ENCODE data around the gene ZNF69.
A peak's percentile ranks its signal among the peaks of the same experiment; 100 is the strongest.
"Not testable (repeated sequence)": the region's sequence is repeated elsewhere in the genome, so short reads cannot be mapped to it uniquely, and the experiment has no call there.

The ZNF69 gene

DNA sequence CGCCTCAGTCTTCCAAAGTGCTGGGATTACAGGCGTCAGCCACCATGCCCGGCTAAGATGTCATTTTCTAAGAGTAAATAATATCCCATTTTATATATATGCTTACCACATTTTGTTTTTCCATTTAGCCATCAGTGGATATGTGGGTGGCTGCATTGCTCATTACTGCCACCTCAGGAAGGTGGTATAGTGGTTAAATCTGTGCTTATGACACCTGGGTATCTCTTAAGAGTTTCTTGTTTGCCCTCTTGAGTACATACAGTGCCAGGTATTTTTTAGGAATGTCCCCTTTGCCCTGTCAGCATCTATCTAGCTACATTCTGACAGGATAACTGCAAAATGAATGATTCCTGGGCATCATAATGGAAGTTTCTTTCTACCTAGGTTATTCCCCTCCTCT, 14.6 kb downstream of the ZNF69 start:
- no peak for DNase-seq

DNA sequence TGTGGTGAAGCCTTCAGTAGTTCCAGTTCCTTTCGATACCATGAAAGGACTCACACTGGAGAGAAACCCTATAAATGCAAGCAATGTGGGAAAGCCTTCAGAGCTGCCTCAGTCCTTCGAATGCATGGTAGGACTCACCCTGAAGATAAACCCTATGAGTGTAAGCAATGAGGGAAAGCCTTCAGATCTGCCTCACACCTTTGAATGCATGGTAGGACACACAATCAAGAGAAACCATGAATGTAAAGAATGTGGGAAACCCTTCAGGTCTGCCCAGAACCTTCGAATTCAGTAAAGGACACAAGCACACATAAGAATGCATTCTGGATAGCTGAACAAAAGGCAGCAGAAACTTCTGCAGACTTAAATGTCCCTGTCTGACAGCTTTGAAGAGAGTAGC, 18.3 kb downstream of the ZNF69 start:
- no peak for DNase-seq

- DNase-seq, result not testable (repeated sequence)
Observed at GRCh38 chr19:11911937-11912336, 24.4 kb downstream of the ZNF69 start.

GRCh38 chr19:11914417-11915051, 27.0 kb downstream of the ZNF69 start:
- not testable (repeated sequence) for DNase-seq

- no peak for DNase-seq
Observed at GRCh38 chr19:11921852-11922495, 34.4 kb downstream of the ZNF69 start.

GRCh38 chr19:11924886-11925650, 37.5 kb downstream of the ZNF69 start, which contains the start of gene ZNF700:
ZNF700 (plus strand) TSS chr19:11925107; CDS start chr19:11925211, 104 bp downstream.
- DNase-seq, result peak; percentile 90

DNA sequence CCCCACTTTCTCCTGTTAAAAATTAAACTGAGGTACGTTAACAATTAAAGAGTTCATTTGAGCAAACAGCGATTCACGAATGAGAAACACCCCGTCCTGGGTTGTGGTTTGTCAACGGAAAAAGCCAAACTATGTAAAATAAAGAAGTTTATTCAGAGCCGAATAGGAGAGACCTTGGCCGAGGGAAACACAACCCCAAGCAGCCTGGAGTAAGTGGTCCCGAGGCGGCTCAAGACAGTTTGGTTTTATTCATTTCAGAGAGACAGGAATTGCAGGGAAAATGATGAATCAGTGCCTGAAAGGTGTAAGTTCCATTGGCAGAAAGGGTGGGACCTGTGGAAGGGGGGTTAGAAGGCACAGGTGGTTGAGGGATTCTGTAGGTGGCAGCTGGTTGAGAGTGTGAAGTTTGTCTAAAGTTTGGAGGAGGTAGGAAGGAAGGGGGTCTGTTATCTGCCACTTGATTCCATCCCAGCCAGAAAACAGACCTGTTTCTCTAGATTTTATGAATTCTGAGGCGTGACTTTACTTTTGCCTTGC, 38.1 kb downstream of the ZNF69 start:
- not testable (repeated sequence) for DNase-seq

DNA sequence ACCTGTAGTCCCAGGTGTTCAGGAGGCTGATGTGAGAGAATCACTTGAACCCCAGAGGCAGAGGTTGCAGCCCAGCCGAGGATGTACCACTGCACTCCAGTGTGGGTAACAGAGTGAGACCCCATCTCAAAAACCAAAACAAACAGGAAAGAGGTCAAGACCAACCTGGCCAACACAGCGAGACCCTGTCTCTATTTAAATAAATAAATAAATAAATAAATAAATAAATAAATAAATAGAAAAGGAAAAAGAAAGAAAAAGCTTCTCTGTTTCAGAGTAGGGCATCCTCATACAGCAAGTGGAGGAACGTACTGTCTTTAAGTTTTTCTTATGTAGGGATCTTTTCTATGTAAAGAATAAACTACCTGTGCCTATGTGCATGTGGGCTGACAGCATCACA, 39.6 kb downstream of the ZNF69 start:
- DNase-seq, result no peak

- DNase-seq, result peak; percentile 26
Observed at GRCh38 chr19:11931051-11931450, 43.5 kb downstream of the ZNF69 start.

DNA sequence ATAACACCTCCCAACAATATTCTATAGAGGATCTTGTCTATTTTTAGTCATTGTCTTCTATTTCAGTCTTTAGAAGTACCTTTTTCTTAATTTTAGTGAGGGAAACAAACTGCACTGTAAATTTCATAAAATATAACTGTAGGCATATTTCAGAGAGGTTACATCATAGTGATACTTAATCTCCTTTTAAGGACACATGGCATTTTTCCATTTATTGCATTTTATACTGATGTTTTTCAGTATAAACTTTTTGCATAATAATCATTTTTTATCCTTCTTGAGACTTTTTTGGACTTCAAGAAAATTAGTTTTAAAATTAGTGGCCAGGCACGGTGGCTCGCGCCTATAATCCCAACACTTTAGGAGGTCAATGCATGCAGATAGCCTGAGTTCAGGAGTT, 43.9 kb downstream of the ZNF69 start:
- no peak for DNase-seq

DNA sequence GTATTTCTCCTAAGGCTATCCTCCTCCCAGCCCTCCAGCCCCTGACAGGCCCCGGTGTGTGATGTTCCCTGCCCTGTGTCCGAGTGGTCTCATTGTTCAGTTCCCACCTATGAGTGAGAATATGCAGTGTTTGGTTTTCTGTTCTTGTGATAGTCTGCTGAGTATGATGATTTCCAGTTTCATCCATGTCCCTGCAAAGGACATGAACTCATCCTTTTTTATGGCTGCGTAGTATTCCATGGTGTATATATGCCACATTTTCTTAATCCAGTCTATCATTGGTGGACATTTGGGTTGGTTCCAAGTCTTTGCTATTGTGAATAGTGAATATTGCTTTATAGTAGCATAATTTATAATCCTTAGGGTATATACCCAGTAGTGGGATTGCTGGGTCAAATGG, 48.2 kb downstream of the ZNF69 start:
- not testable (repeated sequence) for DNase-seq

- not testable (repeated sequence) for DNase-seq
Observed at GRCh38 chr19:11938383-11938782, 50.8 kb downstream of the ZNF69 start.

DNA sequence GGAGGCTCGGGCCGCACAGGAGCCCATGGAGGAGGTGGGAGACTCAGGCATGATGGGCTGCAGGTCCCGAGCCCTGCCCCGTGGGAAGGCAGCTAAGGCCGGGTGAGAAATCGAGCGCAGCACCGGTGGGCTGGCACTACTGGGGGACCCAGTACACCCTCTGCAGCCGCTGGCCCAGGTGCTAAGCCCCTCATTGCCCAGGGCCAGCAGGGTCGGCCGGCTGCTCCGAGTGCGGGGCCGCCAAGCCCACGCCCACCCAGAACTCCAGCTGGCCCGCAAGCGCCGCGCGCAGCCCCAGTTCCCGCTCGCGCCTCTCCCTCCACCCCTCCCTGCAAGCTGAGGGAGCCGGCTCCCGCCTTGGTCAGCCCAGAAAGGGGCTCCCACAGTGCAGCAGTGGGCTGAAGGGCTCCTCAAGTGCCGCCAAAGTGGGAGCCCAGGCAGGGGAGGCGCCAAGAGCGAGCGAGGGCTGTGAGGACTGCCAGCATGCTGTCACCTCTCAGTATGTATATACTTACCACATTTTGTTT, 53.8 kb downstream of the ZNF69 start:
- not testable (repeated sequence) for DNase-seq

GRCh38 chr19:11942008-11942842, 54.6 kb downstream of the ZNF69 start:
- no peak for DNase-seq

- DNase-seq, result no peak
Observed at GRCh38 chr19:11942843-11943108, 55.2 kb downstream of the ZNF69 start.

- DNase-seq, result no peak
Observed at GRCh38 chr19:11944656-11945055, 57.1 kb downstream of the ZNF69 start.

DNA sequence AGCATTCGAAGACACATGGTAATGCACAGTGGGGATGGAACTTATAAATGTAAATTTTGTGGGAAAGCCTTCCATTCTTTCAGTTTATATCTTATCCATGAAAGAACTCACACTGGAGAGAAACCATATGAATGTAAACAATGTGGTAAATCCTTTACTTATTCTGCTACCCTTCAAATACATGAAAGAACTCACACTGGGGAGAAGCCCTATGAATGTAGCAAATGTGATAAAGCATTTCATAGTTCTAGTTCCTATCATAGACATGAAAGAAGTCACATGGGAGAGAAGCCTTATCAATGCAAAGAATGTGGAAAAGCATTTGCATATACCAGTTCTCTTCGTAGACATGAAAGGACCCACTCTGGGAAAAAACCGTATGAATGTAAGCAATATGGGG, 61.1 kb downstream of the ZNF69 start:
- DNase-seq, result no peak

DNA sequence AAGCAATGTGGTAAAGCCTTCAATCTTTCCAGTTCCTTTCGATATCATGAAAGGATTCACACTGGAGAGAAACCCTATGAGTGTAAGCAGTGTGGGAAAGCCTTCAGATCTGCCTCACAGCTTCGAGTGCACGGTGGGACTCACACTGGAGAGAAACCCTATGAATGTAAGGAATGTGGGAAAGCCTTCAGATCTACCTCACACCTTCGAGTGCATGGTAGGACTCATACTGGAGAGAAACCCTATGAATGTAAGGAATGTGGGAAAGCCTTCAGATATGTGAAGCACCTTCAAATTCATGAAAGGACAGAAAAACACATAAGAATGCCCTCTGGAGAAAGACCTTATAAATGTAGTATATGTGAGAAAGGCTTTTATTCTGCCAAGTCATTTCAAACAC, 61.6 kb downstream of the ZNF69 start:
- DNase-seq, result no peak

DNA sequence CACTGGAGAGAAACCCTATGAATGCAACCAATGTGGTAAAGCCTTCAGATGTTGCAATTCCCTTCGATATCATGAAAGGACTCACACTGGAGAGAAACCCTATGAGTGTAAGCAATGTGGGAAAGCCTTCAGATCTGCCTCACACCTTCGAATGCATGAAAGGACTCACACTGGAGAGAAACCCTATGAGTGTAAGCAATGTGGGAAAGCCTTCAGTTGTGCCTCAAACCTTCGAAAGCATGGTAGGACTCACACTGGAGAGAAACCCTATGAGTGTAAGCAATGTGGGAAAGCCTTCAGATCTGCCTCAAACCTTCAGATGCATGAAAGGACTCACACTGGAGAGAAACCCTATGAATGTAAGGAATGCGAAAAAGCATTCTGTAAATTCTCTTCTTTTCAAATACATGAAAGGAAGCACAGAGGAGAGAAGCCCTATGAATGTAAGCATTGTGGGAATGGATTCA, 62.1 kb downstream of the ZNF69 start:
- DNase-seq, result not testable (repeated sequence)

- DNase-seq, result no peak
Observed at GRCh38 chr19:11950312-11950711, 62.7 kb downstream of the ZNF69 start.
